Esophagus squamous epithelium (tissue), 4 donors: Measurements from ENCODE around the gene NUDT22.

Experiments
- POLR2A ChIP-seq, 4 donors: fragments of 450-650 bp; IDR thresholded peaks; one replicate each; pipeline ENCODE4 v1.6.1; 2017; ENCODE audit warnings: antibody characterized with exemption in 4 of 4, mild to moderate bottlenecking in 4 of 4, moderate library complexity in 3 of 4
- TF ChIP-seq, protein P1 (sequence below), 6 experiments: fragments of 450-650 bp in 4 of 6; fragments of 200-600 bp in 2 of 6; sonication (generic) in 2 of 6; IDR thresholded peaks; one replicate each; pipeline ENCODE4 v1.5.1; 2016 to 2019; ENCODE audit warnings: antibody characterized with exemption in 6 of 6, mild to moderate bottlenecking in 4 of 6, moderate library complexity in 4 of 6

- TF ChIP-seq, protein P1, sequence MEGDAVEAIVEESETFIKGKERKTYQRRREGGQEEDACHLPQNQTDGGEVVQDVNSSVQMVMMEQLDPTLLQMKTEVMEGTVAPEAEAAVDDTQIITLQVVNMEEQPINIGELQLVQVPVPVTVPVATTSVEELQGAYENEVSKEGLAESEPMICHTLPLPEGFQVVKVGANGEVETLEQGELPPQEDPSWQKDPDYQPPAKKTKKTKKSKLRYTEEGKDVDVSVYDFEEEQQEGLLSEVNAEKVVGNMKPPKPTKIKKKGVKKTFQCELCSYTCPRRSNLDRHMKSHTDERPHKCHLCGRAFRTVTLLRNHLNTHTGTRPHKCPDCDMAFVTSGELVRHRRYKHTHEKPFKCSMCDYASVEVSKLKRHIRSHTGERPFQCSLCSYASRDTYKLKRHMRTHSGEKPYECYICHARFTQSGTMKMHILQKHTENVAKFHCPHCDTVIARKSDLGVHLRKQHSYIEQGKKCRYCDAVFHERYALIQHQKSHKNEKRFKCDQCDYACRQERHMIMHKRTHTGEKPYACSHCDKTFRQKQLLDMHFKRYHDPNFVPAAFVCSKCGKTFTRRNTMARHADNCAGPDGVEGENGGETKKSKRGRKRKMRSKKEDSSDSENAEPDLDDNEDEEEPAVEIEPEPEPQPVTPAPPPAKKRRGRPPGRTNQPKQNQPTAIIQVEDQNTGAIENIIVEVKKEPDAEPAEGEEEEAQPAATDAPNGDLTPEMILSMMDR (IDR thresholded peaks at IDR 0.05) = no peak
- no peak for TF ChIP-seq POLR2A (IDR thresholded peaks at IDR 0.05)
Measured at GRCh38 chr11:64250415-64251015, 24.4 kb downstream of the NUDT22 start.
